Thymus (tissue), 11 donors: Measurements from ENCODE around the gene RETREG3. TPM values are rescaled to one million over a fixed set of nuclear protein-coding genes. Genes with fewer than 3 reads are reported as not detected.
A peak's percentile ranks its signal among the peaks of the same experiment; 100 is the strongest.
"Not testable (repeated sequence)": the region's sequence is repeated elsewhere in the genome, so short reads cannot be mapped to it uniquely, and the experiment has no call there.

Source experiments
- DNase-seq, 9 donors: peaks; one replicate each; pipeline ENCODE4 v3.0.0-alpha.2; 2013; ENCODE audit warnings: low spot score in 9 of 9, low read depth in 6 of 9, missing footprints in 1 of 9
- H3K27ac ChIP-seq, 2 donors: one replicate each; pipeline ENCODE4 v1.5.1; 2013; ENCODE audit warnings: control low read depth in 1 of 2, low read depth in 1 of 2, low read length in 1 of 2, mild to moderate bottlenecking in 1 of 2, moderate library complexity in 1 of 2
- H3K27me3 ChIP-seq, 2 donors: one replicate each; pipeline ENCODE4 v1.5.1; 2013; ENCODE audit warnings: low read length in 1 of 2; ENCODE audit not compliant: control insufficient read depth in 2 of 2, insufficient read depth in 1 of 2
- H3K36me3 ChIP-seq, 2 donors: one replicate each; pipeline ENCODE4 v1.5.1; 2013; ENCODE audit warnings: low read length in 1 of 2, mild to moderate bottlenecking in 1 of 2, moderate library complexity in 1 of 2; ENCODE audit not compliant: control insufficient read depth in 2 of 2, insufficient read depth in 2 of 2
- H3K4me1 ChIP-seq, 2 donors: one replicate each; pipeline ENCODE4 v1.5.1; 2013; ENCODE audit warnings: low read length in 2 of 2; ENCODE audit not compliant: control insufficient read depth in 2 of 2, insufficient read depth in 2 of 2
- H3K4me3 ChIP-seq, 2 donors: one replicate each; pipeline ENCODE4 v1.5.1; 2013; ENCODE audit warnings: low read length in 2 of 2, control low read depth in 1 of 2, mild to moderate bottlenecking in 1 of 2
- H3K9me3 ChIP-seq, 2 donors: one replicate each; pipeline ENCODE4 v1.5.1; 2013; ENCODE audit warnings: low read length in 1 of 2, mild to moderate bottlenecking in 1 of 2; ENCODE audit not compliant: control insufficient read depth in 2 of 2, insufficient read depth in 1 of 2
- WGBS: extraction: QIAGEN DNeasy Blood & Tissue Kit; methylation state at CpG from one replicate; pipeline ENCODE4 v1.1.7; 2013; 5-methylcytosine and 5-hydroxymethylcytosine counted together
- polyA plus RNA-seq: library from polyadenylated mRNA; stranded (reverse); fragments of 200-250 nt; gene quantifications from one replicate; pipeline ENCODE4 v1.2.3, GENCODE V29; 2013
- total RNA-seq: library from RNA; stranded (reverse); fragments of 120-200 nt; gene quantifications from one replicate; pipeline ENCODE4 v1.2.4, GENCODE V29; 2013
- donor health status: healthy.

Gene RETREG3
- total and polyA plus RNA-seq, 2 donors: 33.7 to 40.0 TPM

DNA sequence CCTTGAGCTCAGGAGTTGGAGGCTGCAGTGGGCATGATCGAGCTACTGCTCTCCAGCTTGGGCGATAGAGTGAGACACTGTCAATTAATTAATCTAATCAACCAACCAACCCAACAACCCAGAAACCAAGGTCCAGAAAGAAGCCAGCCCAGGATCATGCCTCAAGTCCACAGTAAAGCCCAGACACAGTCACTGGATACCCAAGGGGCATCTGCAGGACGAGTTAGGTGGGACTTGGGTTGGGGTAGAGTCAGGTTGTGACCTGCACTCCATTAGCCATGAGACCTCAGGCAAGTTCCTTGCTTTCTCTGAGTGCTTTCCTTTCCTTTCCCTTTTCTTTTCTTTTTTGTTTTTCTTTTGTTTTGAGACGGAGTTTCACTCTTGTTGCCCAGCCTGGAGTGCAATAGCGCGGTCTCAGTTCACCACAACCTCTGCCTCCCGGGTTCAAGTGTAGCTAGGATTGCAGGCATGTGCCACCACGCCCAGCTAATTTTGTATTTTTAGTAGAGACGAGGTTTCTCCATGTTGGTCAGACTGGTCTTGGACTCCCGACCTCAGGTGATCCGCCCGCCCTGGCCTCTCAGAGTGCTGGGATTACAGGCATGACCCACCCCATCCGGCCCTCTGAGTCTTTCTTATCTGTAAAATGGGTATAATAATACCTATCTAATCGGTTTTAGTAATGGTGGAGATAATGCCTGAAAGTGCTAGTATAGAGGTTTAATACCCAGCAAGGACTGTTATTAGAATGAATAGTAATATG is 60.0 kb downstream of the RETREG3 start:
- H3K4me1 ChIP-seq: peaks cover 11 to 25% of the 10 kb centered on the region in 2 donors
- no peak overlapping the region for H3K4me3 ChIP-seq

GRCh38 chr17:42548070-42548837 is 60.9 kb downstream of the RETREG3 start:
- Histone ChIP-seq H3K27ac (no peak overlapping the region), H3K27me3 (peaks cover 0 to 17% of the 10 kb centered on the region in 2 donors), H3K36me3 (peaks cover 10% of the 10 kb centered on the region in 2 donors), H3K4me3 (peak overlapping the region; percentile 22 to 50), H3K9me3 (no peaks in the 10 kb centered on the region), H3K4me1 (peaks cover 8 to 16% of the 10 kb centered on the region in 2 donors)
- 23% methylated on average over 74 of the region's 74 CpGs for WGBS
- peak in 4 of 9 donors; percentile 61 to 82 (median 76) for DNase-seq

More for the DNA sequence above, 60.0 kb downstream of the RETREG3 start:
- DNase-seq: no peak
- Histone ChIP-seq H3K27me3 (peaks cover 0 to 17% of the 10 kb centered on the region in 2 donors), H3K36me3 (peaks cover 3 to 4% of the 10 kb centered on the region in 2 donors), H3K9me3 (no peaks in the 10 kb centered on the region), H3K27ac (no peak overlapping the region)
- 89% methylated on average over 14 of the region's 14 CpGs for WGBS

DNA sequence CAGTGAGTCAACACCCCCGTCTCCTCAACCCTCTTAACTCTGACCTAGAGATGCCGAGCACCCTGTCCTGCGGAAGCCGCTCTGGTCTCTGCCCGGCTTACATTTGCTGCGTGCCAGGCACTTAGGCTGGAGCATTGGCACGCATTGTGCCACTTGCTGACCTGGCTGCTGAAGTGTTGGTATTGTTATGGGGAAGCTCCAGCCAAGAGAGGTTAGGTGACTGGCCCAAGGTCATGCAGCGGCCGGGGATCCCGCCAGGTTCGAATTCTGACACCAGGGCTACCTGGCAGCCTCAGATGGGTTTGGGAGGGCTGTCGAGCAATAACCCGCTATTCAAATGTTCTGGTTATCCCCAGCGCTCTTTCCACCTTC is 61.5 kb downstream of the RETREG3 start:
- Histone ChIP-seq H3K27me3 (peaks cover 0 to 17% of the 10 kb centered on the region in 2 donors), H3K4me1 (peaks cover 6 to 15% of the 10 kb centered on the region in 2 donors), H3K9me3 (no peaks in the 10 kb centered on the region), H3K36me3 (peaks cover 13 to 14% of the 10 kb centered on the region in 2 donors), H3K4me3 (no peak overlapping the region), H3K27ac (no peak overlapping the region)
- WGBS: 96% methylated on average over 14 of the region's 14 CpGs
- DNase-seq: no peak

GRCh38 chr17:42547001-42547461 is 62.1 kb downstream of the RETREG3 start:
- H3K36me3 ChIP-seq: peaks cover 17 to 19% of the 10 kb centered on the region in 2 donors
- WGBS: 96% methylated on average over 23 of the region's 23 CpGs
- DNase-seq: no peak
- H3K27ac ChIP-seq: peak overlapping the region in 1 of 2 donors; percentile 18
- H3K4me3 ChIP-seq: no peak overlapping the region
- H3K27me3 ChIP-seq: peaks cover 0 to 17% of the 10 kb centered on the region in 2 donors
- H3K4me1 ChIP-seq: peaks cover 4 to 18% of the 10 kb centered on the region in 2 donors
- no peaks in the 10 kb centered on the region for H3K9me3 ChIP-seq

DNA sequence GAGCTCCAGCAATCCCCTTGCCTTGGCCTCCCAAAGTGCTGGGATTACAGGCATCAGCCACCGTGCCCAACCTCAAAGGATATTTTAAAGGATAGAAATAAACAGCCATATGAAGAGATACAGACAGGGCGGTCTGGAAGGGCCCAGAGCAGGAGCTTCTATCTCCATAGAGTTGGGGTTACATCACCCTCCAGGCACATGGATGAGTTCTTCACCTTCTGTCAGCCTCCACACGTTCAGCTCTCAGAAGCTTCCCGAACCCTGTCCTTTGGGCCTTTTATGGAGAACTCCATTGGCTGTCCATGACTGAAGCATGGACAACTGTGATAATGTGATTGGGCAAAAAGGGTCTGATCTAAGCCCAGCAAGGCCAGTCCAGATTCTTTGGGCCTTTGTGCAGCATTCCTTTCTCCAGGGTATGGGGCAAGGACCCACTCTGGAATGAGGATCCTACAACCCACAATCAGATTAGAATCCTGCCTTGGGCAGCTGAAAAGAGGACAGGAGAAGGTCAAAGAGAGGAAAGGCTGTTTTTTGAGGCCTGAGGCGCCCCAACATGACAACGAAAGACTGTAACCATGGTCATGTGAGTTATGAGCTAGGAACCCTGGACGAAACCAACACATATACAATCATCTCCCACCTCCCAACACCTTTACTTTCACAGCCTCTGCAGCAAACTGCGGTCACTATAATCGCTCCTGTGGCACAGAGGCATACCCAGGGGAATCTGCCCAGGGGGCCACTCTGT is 63.2 kb downstream of the RETREG3 start:
- Histone ChIP-seq H3K36me3 (peaks cover 21 to 26% of the 10 kb centered on the region in 2 donors), H3K27me3 (peaks cover 0 to 17% of the 10 kb centered on the region in 2 donors), H3K4me1 (peaks cover 4 to 27% of the 10 kb centered on the region in 2 donors)
- H3K27ac ChIP-seq, DNase-seq, H3K4me3 ChIP-seq, H3K9me3 ChIP-seq: not testable (repeated sequence)
- 96% methylated on average over 9 of the region's 9 CpGs for WGBS

DNA sequence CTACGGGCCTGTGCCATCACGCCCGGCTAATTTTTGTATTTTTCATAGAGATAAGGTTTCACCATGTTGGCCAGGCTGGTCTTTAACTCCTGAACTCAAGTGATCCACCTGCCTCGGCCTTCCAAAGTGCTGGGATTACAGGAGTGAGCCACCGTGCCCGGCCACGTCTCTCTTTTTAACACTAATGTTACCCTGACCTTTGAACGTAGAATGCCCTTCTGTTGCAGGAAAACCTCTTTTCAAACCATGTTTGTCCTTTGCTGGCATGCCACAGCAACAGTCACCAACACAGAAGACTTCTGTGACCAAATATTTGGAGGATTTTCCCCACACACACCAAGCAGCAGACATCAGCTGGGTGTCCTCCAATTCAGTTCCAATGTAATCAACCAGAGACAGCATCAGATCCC is 64.3 kb downstream of the RETREG3 start:
- peaks cover 0 to 17% of the 10 kb centered on the region in 2 donors for H3K27me3 ChIP-seq
- H3K9me3 ChIP-seq: no peaks in the 10 kb centered on the region
- no peak for DNase-seq
- H3K27ac ChIP-seq: no peak overlapping the region
- no peak overlapping the region for H3K4me3 ChIP-seq
- peaks cover 23 to 27% of the 10 kb centered on the region in 2 donors for H3K36me3 ChIP-seq
- 83% methylated on average over 8 of the region's 8 CpGs for WGBS
- peaks cover 4 to 32% of the 10 kb centered on the region in 2 donors for H3K4me1 ChIP-seq

GRCh38 chr17:42543190-42544079 is 65.7 kb downstream of the RETREG3 start:
- Histone ChIP-seq H3K27ac (no peak overlapping the region), H3K36me3 (peaks cover 23 to 35% of the 10 kb centered on the region in 2 donors), H3K4me1 (peaks cover 4 to 25% of the 10 kb centered on the region in 2 donors), H3K9me3 (no peaks in the 10 kb centered on the region), H3K27me3 (peaks cover 0 to 10% of the 10 kb centered on the region in 2 donors), H3K4me3 (no peak overlapping the region)
- 98% methylated on average over 39 of the region's 39 CpGs for WGBS
- DNase-seq: no peak
